HCT116 (cell line): ENCODE results near the gene SRP9. TPM values are rescaled to one million over a fixed set of nuclear protein-coding genes. Genes with fewer than 3 reads are reported as not detected.

Experiments used
- ATAC-seq: fragments of 200-7000 bp; cut with Tn5 transposase; 2 replicates; pipeline ENCODE4 v1.9.1; 2020; ENCODE audit warnings: mild to moderate bottlenecking, moderate library complexity
- BruUV-seq: library from RNA; stranded (reverse); fragments of 400-500 nt; replicated peaks from 2 replicates; lab custom pipeline; 2021; lab: Mats Ljungman, UMichigan
- CTCF ChIA-PET: fragments of 300-600 bp; sonication (Branson Sonifier 250); formaldehyde crosslinking; loops from one replicate; lab custom pipeline; 2021; ENCODE audit warnings: antibody characterized with exemption; lab: Charles Lee
- POLR2A ChIA-PET: fragments of 300-600, 350-600 bp; sonication (Branson Sonifier 250); formaldehyde crosslinking; loops from one replicate; lab custom pipeline; 2021; ENCODE audit warnings: antibody characterized with exemption; lab: Charles Lee
- RAD21 ChIA-PET, 2 experiments: fragments of 300-600 bp; sonication (Branson Sonifier 250); formaldehyde crosslinking; loops; one replicate each; lab custom pipeline; 2023; ENCODE audit warnings: low total read pairs in 2 of 2; ENCODE audit not compliant: uncharacterized antibody in 2 of 2, unreplicated experiment in 2 of 2, low non-redundant PET in 1 of 2; lab: Charles Lee
- DNase-seq: peaks from one replicate; pipeline ENCODE4 v3.0.0-alpha.2; 2010; ENCODE audit warnings: low read depth, low spot score
- H2AFZ ChIP-seq: fragments of 200-600 bp; shearing (Covaris generic), sonication (generic); 2 replicates; pipeline ENCODE4 v1.6.1; 2017; ENCODE audit warnings: low read depth, mixed run types, mixed read lengths, antibody characterized with exemption, low read length; ENCODE audit not compliant: poor library complexity, severe bottlenecking
- H3K27ac ChIP-seq: 2 replicates; pipeline ENCODE4 v1.5.1; 2012; ENCODE audit warnings: low read depth, low read length
- H3K27me3 ChIP-seq: fragments of 200-600 bp; sonication (generic); 2 replicates; pipeline ENCODE4 v1.6.1; 2016; ENCODE audit warnings: mixed run types, low read length, mixed read lengths; ENCODE audit not compliant: insufficient read depth
- H3K36me3 ChIP-seq, 2 experiments: fragments of 200-500 bp in 1 of 2; fragments of 200-600 bp in 1 of 2; sonication (Bioruptor generic) in 1 of 2; sonication (generic) in 1 of 2; 2 replicates each; pipeline versions ENCODE4 v1.5.1 to v1.6.1; 2014 to 2016; ENCODE audit warnings: low read length in 2 of 2, inconsistent platforms in 1 of 2, mixed read lengths in 1 of 2, mixed run types in 1 of 2; ENCODE audit not compliant: insufficient read depth in 2 of 2, control insufficient read depth in 1 of 2
- H3K4me1 ChIP-seq, 2 experiments: fragments of 200-600 bp in 1 of 2; sonication (generic) in 1 of 2; 2 replicates each; pipeline versions ENCODE4 v1.5.1 to v1.6.1; 2012 to 2017; ENCODE audit warnings: low read length in 2 of 2, inconsistent platforms in 1 of 2, mild to moderate bottlenecking in 1 of 2, mixed read lengths in 1 of 2, mixed run types in 1 of 2, moderate library complexity in 1 of 2; ENCODE audit not compliant: insufficient read depth in 2 of 2, control insufficient read depth in 1 of 2
- H3K4me2 ChIP-seq: fragments of 200-600 bp; sonication (generic); 2 replicates; pipeline ENCODE4 v1.6.1; 2017; ENCODE audit warnings: mixed run types, low read length, mixed read lengths
- H3K4me3 ChIP-seq, 2 experiments: fragments of 200-600 bp in 1 of 2; sonication (generic) in 1 of 2; replicated peaks in 1 of 2; 2 replicates each; pipeline ENCODE4 v1.5.1; 2011 to 2016; ENCODE audit warnings: low read length in 2 of 2, control low read depth in 1 of 2, low read depth in 1 of 2, mild to moderate bottlenecking in 1 of 2, mixed read lengths in 1 of 2, mixed run types in 1 of 2
- H3K79me2 ChIP-seq: fragments of 200-600 bp; sonication (generic); 2 replicates; pipeline ENCODE4 v1.6.1; 2017; ENCODE audit warnings: mild to moderate bottlenecking, mixed run types, low read length, moderate library complexity, mixed read lengths; ENCODE audit not compliant: insufficient read depth
- H3K9ac ChIP-seq: fragments of 200-600 bp; sonication (generic); 2 replicates; pipeline ENCODE4 v1.6.1; 2016; ENCODE audit warnings: low read length, mixed read lengths
- H3K9me2 ChIP-seq: fragments of 200-600 bp; sonication (generic), shearing (Covaris generic); 2 replicates; pipeline ENCODE4 v1.6.1; 2017; ENCODE audit warnings: mixed run types, mild to moderate bottlenecking, moderate library complexity; ENCODE audit not compliant: insufficient read depth
- H3K9me3 ChIP-seq, 2 experiments: fragments of 200-500 bp in 1 of 2; fragments of 200-600 bp in 1 of 2; sonication (Bioruptor generic) in 1 of 2; sonication (generic) in 1 of 2; 2 replicates each; pipeline ENCODE4 v1.6.1; 2014 to 2017; ENCODE audit warnings: low read length in 2 of 2, mixed read lengths in 2 of 2, inconsistent platforms in 1 of 2, low read depth in 1 of 2, mild to moderate bottlenecking in 1 of 2, mixed run types in 1 of 2, moderate library complexity in 1 of 2; ENCODE audit not compliant: control insufficient read depth in 1 of 2, insufficient read depth in 1 of 2
- H4K20me1 ChIP-seq: fragments of 200-600 bp; sonication (generic), shearing (Covaris generic); 2 replicates; pipeline ENCODE4 v1.6.1; 2017; ENCODE audit warnings: mixed run types, mild to moderate bottlenecking, moderate library complexity; ENCODE audit not compliant: insufficient read depth
- CEBPB ChIP-seq: IDR thresholded peaks from 2 replicates; pipeline ENCODE4 v1.6.1; 2012; ENCODE audit warnings: low read depth
- JUND ChIP-seq: IDR thresholded peaks from 2 replicates; pipeline ENCODE4 v1.6.1; 2012
- MAX ChIP-seq: IDR thresholded peaks from 2 replicates; pipeline ENCODE4 v1.6.1; 2012
- REST ChIP-seq: IDR thresholded peaks from 2 replicates; pipeline ENCODE4 v1.6.1; 2012; ENCODE audit warnings: low read depth
- YY1 ChIP-seq: IDR thresholded peaks from 2 replicates; pipeline ENCODE4 v1.6.1; 2011; ENCODE audit warnings: low read length, low read depth, moderate library complexity, mild to moderate bottlenecking; ENCODE audit not compliant: insufficient replicate concordance; ENCODE audit errors: extremely low read depth
- ZBTB33 ChIP-seq: IDR thresholded peaks from 2 replicates; pipeline ENCODE4 v1.6.1; 2011; ENCODE audit warnings: mild to moderate bottlenecking, low read length, moderate library complexity; ENCODE audit not compliant: insufficient replicate concordance; ENCODE audit errors: extremely low read depth
- ZFX ChIP-seq: fragments of 450-650 bp; IDR thresholded peaks from 2 replicates; pipeline ENCODE4 v1.6.1; 2017
- intact Hi-C: fragments of 100-400 bp; cut with micrococcal nuclease; formaldehyde crosslinking; loops from 2 replicates; pipeline ENCODE4 v1.10.0; 2022
- total RNA-seq: library from RNA; stranded (reverse); gene quantifications from one replicate; pipeline ENCODE4 v1.2.1, GENCODE V29; 2021; ENCODE audit not compliant: unreplicated experiment
- TF ChIP-seq, protein P1 (sequence below), 3 experiments: fragments of 200-600 bp in 1 of 3; sonication (generic) in 1 of 3; IDR thresholded peaks in 2 of 3; conservative IDR thresholded peaks in 1 of 3; 2 replicates each; pipeline ENCODE4 v1.5.1; 2012 to 2017; ENCODE audit warnings: low read depth in 2 of 3, low read length in 2 of 3, antibody characterized with exemption in 1 of 3, borderline replicate concordance in 1 of 3, control low read depth in 1 of 3, mild to moderate bottlenecking in 1 of 3, mixed read lengths in 1 of 3, mixed run types in 1 of 3, moderate library complexity in 1 of 3; ENCODE audit not compliant: insufficient read depth in 1 of 3

The SRP9 gene
- total RNA-seq, 1 experiment from 2014 or later, result 220 TPM

DNA sequence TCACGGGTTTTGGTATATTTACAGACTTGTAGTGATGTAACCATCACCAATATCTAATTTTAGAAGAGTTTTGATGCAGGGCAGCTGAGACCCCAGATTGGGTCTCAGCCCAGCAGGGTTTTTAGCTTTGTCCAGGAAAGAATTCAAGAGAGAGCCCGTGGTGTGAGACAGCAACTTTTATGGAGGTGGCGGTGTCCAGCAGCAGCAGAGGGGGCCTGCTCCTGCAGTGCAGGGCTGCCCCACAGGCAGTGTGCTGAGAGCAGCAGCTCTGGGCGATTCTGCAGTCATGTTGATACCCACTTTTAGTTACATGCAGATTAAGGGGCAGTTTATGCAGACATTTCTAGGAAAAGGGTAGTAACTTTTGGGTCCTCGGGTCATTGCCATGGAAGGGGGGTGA is 30.5 kb downstream of the SRP9 start:
- no peak overlapping the region for H3K4me2 ChIP-seq
- POLR2A ChIA-PET, result no interaction called here

More for the DNA sequence above, 30.5 kb downstream of the SRP9 start:
- Histone ChIP-seq H3K4me3 (no peak overlapping the region), H3K36me3 (no peaks in the 10 kb centered on the region), H3K4me1 (peaks cover 7 to 17% of the 10 kb centered on the region in 2 experiments), H3K9me3 (no peaks in the 10 kb centered on the region), H3K27me3 (no peaks in the 10 kb centered on the region), H2AFZ (no peak overlapping the region), H3K27ac (no peak overlapping the region), H3K9me2 (no peaks in the 10 kb centered on the region), H4K20me1 (no peaks in the 10 kb centered on the region), H3K79me2 (no peaks in the 10 kb centered on the region), H3K9ac (no peak overlapping the region)
- no peak for DNase-seq
- intact Hi-C loops, result no loop called here
- TF ChIP-seq JUND (no peak), CEBPB (no peak), ZBTB33 (no peak), MAX (no peak), ZFX (no peak), YY1 (no peak), REST (no peak)
- TF ChIP-seq, protein P1, sequence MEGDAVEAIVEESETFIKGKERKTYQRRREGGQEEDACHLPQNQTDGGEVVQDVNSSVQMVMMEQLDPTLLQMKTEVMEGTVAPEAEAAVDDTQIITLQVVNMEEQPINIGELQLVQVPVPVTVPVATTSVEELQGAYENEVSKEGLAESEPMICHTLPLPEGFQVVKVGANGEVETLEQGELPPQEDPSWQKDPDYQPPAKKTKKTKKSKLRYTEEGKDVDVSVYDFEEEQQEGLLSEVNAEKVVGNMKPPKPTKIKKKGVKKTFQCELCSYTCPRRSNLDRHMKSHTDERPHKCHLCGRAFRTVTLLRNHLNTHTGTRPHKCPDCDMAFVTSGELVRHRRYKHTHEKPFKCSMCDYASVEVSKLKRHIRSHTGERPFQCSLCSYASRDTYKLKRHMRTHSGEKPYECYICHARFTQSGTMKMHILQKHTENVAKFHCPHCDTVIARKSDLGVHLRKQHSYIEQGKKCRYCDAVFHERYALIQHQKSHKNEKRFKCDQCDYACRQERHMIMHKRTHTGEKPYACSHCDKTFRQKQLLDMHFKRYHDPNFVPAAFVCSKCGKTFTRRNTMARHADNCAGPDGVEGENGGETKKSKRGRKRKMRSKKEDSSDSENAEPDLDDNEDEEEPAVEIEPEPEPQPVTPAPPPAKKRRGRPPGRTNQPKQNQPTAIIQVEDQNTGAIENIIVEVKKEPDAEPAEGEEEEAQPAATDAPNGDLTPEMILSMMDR (IDR thresholded peaks at IDR 0.05 in 2 of 3, conservative IDR thresholded peaks at IDR 0.05 in 1 of 3; ENCODE audit: borderline replicate concordance in 1 of 3, insufficient read depth in 1 of 3, low read depth in 2 of 3, low read length in 2 of 3), result no peak
- no peak for ATAC-seq
- RAD21 ChIA-PET, result no interaction called here
- no TSS peak for BruUV-seq
- CTCF ChIA-PET, result no interaction called here
